Glomerular visceral epithelial cell (primary cell): ENCODE data around the gene PTGIS.
A peak's percentile ranks its signal among the peaks of the same experiment; 100 is the strongest.

Experiments used
- DNase-seq: peaks from one replicate; pipeline ENCODE4 v3.0.0-alpha.2; 2016; ENCODE audit errors: extremely low spot score

PTGIS gene

DNA sequence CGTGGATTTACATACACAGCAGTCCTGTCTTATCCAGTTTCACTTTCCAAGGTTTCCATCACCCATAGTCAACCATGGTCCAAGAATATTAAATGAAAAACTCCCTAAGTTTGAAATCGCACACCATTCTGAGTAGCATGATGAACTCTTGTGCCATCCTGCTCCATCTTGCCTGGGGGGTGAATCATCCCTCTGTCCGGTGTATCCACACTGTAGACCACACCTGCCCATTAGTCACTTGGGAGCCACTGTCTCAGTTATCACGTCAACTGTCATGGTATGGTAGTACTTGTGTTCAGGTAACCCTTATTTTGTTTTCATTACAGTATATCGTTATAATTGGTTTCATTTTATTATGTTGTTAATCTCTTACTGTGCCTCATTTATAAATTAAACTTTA lies 38.5 kb downstream of the PTGIS start:
- DNase-seq: no peak

DNA sequence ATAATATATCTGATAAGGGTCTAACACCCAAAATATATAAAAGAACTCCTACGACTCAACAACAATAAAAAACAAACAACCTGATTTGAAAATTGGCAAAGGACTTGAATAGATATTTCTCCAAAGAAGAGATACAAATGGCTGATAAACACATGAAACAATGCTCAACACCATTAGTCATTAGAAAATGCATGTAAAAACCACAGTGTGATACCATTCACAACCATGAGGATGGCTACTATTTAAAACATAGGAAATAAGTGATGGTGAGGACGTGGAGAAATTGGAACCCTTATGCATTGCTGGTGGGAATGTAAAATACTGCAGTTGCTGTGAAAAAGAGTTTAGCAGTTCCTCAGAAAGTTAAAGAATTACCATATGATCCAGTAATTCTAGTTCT lies 41.4 kb downstream of the PTGIS start:
- DNase-seq: no peak

DNA sequence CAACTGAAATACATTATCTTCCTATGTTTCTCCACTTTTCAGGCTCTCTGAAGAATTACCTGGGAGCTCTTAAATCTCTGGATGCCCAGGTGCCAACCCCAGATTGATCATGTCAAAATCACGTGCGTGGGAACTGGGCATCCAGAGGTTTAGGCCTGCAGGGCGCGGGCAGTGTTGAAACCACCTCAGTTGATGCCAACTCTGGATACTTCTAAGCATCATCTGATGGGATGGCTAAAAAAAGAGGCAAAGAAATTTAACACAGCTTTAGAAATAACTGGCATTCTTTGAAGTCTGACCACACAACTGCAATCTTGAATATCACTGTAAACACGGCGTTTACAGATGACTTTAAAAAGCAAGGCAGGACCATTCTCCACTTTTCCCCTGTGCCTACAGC lies 41.9 kb downstream of the PTGIS start:
- DNase-seq: no peak

DNA sequence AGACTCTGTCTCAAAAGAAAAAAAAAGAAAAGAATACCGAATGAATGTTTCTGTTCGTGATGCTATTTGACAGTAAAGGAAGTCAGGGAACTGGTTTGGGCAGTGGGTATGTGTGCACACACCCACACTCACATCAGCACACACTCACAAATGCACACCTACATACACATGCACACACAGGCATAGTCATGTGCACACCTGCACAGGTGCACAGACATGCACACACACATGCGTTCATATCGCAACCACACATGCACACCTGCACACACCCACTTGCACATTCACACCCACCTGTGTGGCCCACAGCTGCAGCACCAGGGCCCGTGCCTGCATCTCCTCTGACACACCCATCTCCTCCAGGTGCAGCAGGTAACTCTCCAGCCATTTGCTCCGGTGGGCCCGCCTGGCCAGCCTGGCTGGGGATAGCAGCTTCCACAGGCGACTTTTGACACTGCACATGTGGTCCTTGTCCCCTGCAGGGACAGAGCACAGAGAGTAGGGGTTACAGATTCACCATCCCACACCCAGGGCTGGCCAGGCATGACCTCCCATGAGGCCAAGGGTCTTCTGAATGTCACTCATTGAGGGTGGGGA lies 44.1 kb downstream of the PTGIS start:
- DNase-seq: no peak

DNA sequence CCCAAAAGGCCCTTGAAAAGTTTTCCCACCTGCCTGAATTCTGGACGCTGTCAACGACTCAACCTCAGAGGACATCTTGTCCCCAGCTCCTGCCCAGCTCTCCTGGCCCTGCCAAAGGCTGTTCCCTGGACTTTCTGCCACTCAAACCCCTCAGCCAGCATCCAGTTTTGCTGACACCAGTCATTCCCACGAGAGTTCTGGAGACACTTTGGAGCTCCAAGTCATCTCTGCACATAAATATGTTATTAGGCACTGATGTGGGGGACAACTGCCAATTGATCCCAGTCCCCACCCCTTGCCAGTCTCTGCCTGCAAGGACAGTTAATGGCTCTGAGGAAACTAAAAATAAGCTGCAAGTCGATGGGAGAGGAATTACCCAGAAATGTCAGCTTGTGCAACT lies 46.6 kb downstream of the PTGIS start:
- no peak for DNase-seq

DNA sequence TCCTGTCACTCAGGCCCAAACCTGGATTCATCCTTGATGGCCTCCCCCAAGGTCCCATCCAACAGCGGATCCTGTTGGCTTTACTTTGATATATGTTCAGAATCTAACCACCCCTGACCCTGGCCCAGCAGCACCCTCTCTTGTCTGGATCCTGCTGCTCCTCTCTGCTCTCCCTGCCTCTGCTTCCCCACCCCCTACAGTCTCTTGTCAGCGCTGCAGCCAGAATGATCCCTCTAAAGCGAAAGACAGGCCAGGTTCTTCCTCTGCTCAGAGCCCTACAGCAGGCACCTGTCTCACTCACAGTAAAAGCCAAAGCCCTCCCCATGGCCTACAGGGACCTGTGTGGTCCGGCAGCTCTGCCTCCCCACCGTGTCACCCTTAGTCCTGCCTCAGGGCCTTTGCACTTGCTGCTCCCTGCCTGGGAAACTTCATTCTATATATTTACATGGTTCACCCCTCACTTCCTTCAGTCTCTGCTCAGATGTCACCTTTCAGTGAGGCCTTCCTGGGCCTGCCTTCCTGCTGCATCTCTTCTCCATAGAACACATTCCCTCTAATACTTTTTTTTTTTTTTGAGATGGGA lies 48.1 kb downstream of the PTGIS start:
- DNase-seq: no peak

DNA sequence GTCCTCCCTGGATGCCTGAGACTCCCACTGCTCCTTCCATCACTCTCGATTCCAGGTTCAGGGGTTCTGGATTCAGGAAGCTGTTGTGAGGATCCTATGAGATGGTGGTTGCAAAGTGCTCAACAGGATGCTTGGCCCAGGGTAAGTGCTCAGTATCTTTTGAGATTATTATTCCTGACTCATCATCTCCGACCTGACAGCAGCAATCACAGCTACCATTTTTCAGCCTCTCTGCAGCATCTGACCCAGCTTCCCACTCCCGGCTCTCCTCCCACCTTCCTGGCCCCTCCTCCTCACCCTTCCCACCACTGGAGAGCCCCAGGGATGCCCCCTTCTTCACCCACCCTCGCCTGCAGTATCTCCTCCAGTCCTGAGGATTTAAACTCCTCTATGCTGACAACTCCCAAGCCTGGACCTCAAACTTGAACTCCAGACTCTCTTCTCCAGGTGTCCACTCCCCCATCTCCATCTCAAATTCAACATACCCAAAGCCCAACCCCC lies 48.7 kb downstream of the PTGIS start:
- DNase-seq: no peak

DNA sequence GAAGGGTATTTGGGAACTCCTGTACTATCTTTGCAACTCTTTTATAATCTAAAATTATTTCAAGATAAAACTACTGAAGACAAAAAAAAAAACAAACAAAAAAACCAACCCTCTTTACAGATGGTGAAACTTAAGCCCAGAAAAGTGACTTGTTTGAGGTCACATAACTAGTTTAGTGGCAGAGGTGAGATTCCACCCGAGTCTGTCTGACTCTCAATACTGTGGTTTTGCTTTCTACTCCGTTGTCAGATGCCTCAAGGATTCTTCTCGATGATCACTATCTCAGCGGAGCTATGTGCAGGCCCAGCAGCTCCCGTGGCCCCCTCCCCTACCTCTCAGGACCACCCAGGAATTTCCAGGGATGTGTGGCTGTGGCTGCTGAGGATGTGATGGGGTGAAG lies 49.4 kb downstream of the PTGIS start:
- no peak for DNase-seq

DNA sequence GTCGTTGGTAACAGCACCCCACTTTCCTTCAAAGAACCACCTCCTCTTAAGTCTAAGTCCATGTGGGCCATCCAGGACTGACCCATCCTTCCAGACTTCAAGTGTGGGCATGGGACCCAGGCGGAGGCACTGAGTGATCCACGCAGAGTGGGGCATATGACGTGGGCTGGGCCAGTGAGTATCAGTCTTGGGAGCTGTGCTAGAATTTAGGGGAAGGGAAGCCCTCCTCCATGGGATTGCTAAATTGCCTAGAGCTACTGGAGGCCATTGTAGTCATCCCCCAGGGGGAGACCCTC lies 50.2 kb downstream of the PTGIS start:
- DNase-seq: no peak

DNA sequence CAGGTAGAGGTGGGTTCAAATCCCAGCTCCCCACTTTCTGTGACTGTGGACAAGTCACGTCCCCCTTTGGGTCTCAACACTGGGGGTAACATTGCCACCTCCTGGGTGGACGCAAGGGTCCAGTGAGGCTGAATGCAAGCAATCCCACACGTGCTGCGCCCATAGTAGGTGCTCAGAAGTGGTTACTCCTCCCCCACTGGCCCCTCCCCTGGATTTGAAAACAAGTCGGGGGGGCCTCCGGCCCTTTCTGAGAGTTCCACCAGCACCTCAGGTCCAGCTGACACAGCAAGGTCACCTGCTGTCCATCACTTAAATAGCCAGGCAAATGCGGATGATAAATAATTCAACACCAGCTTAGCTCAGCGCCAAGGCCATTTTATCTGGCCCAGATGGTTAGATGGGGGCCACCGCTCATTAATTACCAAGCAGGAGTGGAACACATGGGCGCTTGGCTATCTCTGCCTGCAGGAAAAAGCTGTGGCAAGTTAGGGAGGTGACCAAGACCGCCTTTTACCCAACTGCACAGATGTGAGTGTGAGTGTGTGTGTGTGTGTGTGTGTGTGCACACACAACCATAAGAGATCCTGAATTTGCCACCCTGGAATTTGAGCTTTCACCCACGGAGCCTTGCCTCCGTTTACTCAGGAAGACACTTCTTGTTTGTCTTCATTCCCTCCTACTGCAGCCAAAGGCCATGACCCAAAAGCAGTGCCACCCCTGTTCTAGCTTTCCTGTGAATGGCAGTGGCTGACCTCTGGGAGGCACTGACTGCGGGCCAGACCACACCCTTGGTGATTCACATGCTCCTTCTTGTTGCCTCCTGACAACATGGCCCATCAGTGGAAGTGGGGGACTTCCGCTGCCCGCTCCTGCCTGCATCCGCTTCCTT lies 50.8 kb downstream of the PTGIS start:
- no peak for DNase-seq

DNA sequence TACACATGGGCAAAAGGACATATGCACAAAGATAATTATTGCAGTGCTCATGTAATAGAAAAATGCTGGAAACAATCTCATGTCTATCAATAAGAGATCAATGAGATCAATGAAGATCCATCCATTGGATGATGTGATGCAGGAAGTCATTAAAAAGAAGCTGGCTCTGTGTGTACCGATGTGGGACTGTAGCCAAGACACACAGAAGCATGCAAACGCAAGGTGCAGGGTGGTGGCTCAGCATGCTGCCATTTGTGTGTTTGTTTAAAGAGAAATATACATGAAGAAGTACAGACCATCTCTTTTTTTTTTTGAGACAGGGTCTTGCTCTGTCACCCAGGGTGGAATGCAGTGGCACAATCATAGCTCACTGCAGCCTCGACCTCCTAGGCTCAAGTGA lies 52.4 kb downstream of the PTGIS start:
- no peak for DNase-seq

DNA sequence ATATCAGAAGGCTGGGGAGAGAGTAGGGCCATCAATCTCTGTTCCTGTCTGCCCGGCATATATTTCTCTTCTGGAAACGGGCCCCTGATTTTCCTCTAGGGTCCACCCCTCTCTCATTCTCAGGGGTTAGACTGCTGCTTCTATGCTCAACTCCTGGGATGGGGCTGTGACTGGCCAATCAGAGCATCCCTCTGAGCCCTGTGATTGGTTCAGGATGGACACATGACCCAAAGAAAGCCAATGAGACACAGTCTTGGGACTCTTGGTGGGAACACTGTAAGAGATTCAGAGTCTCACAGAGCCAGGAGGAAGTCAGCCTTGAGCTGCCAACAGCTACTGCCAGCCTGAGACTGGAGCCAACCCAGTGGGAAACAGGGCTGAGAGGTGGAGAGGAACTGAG lies 54.4 kb downstream of the PTGIS start:
- no peak for DNase-seq

DNA sequence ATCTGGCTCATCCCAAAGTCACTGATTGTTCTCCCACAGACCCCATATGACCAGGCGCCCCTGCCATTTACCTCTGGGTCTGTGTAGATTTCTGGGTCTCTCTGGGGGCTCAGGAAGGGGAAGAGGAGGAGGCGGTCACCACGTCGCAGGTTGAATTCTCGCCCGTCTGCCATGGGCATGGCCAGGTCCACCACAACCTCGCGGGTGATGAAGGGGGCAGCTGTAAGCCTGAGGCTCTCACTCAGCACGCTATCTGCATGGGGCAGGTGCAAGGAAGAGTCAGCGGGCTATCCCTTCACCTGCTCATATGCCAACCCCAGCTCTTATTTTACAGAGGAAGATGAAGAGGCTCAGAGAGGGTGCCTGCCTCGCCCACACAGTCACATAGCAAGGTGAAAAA lies 54.9 kb downstream of the PTGIS start:
- no peak for DNase-seq

DNA sequence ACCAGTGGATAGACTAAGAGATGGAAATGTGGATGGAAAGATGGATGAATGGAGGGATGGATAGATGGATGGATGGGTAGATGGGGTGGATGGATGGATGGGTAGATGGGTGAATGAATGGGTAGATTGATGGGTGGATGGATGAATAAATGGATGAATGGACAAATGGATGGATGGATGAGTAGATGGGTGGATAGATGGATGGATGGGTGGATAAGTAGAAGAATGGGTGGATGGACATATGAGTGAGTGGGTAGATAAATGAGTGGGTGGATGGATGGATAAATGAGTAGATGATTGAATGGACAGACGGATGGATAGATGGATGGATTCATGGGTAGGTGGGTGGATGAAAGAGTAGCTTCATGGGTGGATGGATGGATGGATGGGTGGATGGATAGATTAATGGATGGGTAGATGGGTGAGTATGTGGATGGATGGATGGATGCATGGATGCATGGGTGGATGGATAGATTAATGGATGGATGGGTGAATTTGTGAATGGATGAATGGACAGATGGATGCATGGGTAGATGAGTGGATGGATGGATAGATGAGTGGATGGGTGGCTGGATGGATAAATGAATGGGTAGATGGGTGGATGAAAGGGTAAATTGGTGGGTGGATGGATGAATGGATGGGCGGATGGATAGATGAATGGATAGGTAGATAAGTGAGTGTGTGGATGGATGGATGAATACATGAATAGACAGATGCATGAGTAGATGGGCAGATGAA lies 56.0 kb downstream of the PTGIS start:
- no peak for DNase-seq

DNA sequence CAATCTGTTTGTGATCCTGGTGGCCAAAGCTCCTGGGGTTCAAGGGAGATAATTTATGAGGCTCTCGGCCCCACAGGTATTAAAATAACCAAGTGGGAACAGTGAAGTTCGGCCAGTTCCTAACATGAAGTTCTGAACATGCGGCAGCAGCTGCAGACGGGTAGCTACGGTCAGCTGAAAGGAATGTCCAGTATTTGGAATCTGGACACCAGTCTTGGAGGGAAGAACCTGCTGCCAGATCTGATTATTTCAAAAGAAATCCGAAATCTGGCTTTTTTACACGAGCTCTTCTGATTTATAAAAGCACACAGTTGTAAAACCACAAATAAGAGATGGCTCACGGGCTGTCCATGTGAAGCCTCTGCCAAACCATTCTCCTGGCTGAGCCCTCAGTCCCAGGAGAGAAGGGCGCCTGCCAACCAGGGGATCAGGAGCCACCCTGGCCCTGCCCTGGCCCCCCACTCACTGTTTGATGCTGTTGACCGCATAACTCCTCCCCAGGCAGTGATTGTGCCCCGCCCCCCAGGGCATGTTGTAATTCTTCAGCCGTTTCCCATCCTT lies 57.3 kb downstream of the PTGIS start:
- peak; percentile 33 for DNase-seq

DNA sequence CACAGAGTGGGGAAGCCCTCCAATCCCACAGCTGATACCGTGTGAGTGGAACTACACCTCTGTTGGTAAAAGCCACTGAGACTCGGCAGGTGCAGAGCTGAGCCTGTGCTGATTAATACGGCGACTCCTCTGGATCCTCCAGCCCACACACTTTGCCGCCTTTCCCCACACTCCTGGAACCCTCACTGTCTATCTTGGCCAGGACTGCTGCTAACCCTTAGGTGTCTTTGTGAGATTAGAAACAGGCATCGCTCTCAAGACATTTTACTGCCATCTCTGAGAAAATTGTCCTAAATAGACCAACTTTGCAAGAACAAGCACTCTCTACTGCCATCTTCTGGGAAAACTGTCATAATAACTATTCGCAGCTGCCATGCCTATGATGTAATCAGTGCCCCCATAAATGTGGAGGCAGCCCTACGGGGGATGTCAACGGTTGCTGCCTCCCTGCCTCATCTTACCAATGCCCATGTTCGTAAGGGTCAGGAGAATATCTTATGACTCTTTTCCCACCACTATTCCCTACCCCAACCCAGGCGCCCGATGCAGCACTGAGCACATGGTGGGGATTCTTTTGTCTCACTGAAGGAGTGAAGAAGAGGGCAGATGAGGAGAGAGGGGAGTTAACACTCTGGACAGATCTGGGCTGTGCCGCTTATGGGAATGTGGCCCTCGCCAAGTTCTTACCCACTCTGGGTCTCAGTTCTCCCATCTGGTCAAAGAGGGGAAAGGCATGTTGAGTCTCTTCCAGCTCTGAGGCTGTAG lies 59.3 kb downstream of the PTGIS start:
- DNase-seq: peak; percentile 40

DNA sequence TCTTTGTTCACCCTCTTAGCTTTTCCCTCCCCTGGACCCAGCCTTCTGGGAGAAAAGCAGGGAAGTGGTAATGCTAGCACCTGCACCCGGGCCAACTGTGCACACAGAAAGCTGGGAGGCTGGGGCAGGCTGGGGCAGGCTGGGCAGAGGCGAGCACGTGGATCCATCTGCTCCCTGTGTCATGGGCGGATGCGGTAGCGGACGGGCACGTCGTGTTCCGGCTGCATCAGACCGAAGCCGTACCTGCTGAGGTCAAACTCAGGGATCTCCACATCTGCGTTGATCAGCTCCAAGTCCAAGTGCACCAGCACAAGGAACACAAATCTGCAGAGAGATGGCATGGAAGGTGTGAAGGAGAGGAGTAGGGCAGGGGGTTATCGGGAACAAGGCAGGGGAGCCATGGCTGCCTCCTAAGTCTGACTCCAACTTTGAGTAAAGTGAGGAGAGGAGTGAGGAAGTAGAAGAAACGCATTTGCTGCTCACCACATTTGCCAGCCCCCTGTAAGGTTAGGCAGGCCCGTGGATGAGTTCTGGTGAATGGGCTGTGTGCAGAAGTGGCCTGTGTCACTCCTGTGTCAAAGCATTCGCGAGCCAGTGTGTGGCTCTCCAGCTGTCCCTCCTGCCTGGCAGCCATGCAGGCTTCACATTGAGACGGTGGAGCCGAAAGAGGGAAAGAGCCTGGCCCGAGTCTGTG lies 60.0 kb downstream of the PTGIS start:
- DNase-seq: no peak

DNA sequence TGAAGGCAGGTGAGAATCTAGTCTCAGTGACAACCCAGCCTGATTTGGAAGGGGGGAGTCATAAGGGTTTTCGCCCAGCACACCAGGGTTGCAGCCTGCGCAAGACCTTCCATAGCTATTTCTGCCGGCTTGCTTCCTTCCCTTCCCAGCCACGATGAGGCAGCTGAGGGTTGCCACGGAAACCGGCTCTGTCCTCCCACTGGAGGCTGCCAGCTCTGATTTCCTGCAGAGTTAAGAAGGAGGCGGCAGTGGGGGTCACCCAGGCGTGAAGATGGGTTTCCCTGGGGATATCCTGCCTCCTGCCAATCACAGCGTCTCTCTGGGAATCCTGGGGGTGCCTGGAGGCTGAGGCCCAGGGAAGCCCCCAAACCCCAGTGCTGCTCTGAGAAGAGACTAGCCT lies 62.4 kb downstream of the PTGIS start:
- DNase-seq: peak; percentile 83

DNA sequence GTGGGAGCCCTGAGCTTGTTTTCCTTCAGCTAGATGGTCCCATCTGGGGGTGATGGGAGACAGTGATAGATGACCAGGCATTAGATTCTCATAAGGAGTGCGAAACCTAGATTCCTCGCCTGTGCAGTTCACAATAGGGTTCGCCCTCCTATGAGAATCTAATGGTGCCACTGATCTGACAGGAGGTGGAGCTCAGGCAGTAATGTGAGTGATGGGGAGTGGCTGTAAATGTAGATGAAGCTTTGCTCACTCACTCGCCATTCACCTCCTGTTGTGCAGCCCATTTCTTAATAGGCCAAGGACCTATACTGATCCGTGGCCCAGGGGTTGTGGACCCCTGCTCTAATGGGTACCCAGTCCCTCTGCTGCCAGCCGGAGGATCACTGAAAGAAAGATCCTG lies 64.8 kb downstream of the PTGIS start:
- DNase-seq: no peak

DNA sequence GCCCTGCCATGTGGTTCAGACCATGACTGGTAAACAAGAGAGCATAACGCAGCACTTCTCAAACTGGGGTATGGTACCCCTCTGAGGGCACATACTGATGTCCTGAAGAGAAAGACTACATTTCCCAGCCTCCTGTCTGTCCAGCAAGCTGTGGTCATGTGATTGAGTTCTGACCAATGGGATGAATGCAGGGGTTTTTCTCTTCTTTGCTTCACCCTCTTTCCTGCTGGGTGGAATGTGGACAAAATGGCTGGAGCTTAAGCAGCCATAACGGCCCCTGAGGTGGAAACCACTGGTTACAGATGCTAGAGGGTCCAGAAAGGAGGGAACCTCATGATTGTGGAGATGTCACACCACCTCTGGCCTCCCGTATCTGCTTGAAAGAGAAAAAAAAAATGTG lies 66.0 kb downstream of the PTGIS start:
- peak; percentile 16 for DNase-seq

DNA sequence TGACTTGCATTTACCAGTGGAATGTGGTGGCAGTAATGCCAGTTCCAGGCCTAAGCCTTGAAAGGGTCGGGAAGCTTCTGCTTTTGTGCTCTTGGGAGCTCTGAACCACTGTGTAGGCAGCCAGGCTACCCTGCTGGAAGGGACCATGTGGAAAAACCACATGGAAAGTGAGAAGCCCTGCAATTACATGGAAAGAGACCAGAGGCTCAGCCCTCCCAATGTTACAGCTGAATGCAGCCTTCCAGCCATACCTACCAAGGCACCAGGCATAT lies 70.6 kb downstream of the PTGIS start:
- no peak for DNase-seq
